NCI-H1930 (cell line): ENCODE data around the gene CSNK1A1L.

Experiments
- DNase-seq, 2 experiments: peaks; one replicate each; lab custom pipeline; 2025; lab: John Stamatoyannopoulos, UW

The CSNK1A1L gene

GRCh38 chr13:37106642-37107041 lies 1.2 kb upstream of the CSNK1A1L start:
- no peak for DNase-seq

GRCh38 chr13:37102896-37103295 lies 2.6 kb downstream of the CSNK1A1L start:
- DNase-seq, result no peak

- DNase-seq, result no peak
Measured at GRCh38 chr13:37101201-37101600, 4.3 kb downstream of the CSNK1A1L start.

DNA sequence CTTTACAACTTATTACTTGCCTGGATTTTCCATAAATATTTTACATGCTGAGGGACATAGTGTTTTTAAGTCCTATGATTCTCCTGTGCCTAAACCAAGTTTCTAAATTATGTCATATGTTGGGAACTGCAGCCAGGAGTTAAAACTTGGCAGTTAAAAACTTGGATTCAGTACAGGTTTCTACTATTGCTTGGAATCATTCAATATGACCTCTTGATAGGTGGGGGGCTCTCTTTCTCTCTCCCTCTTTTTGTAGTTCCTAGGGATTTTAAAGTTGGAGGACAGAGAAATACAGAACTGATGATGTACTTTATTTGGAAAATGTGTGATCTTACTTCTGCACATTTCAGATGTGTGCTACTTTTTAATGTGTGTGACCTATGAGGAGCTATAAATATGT lies 4.7 kb downstream of the CSNK1A1L start:
- no peak for DNase-seq

DNA sequence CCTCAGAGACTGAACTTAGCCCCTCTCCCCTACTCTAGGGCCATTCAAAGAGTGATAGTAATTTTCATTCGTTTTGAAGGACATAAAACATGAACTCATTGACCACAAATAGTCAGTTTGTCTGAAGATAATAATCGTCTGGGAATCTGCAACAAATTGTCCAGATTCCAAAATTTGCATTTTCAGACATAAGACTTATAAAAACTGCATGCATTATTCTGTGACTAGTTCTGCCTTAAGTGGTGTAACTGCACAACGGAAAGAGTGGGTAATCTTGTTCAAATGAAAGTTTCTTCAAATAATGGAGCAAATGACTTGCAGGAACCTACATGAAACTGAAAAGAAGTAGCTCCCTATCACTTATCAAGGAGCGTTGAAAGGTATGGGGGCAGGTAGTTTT lies 8.4 kb downstream of the CSNK1A1L start:
- no peak for DNase-seq

DNA sequence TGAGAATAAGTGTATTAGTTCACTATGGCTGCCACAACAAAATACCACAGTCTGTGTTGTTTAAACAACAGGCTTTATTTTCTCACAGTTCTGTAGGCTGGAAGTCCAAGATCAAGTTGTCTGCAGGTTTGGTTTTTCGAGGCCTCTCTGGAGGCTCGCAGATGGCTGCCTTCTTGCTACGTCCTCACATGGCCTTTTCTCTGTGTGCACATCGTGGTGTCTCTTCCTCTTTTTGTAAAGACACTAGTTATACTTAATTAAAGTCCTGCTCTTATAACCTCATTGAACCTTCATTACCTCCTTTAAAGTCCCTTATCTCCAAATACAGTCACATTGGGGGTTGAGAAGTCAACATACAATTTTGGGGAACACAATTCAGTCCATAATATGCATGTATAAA lies 10.6 kb downstream of the CSNK1A1L start:
- DNase-seq, result no peak

GRCh38 chr13:37094099-37094498 lies 11.4 kb downstream of the CSNK1A1L start:
- no peak for DNase-seq

DNA sequence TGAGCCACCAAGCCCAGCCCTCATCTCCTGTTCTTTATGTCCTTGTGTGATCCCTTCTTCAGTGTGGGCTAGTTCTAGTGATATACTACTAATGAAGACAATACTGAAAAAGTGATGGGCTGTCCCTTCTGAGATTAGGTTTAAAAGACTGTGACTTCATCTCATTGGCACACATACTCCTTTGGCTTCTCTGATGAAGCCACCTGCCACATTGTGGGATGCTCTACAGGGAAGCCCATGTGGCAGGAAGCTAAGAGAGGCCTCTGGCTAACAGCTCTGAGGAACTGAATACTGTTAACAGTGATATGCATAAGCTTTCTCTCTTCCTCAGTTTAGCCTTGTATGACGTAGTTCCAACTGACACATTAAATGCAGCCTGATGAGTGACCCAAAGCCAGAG lies 13.6 kb downstream of the CSNK1A1L start:
- DNase-seq, result no peak

GRCh38 chr13:37090912-37091311 lies 14.6 kb downstream of the CSNK1A1L start:
- no peak for DNase-seq

DNA sequence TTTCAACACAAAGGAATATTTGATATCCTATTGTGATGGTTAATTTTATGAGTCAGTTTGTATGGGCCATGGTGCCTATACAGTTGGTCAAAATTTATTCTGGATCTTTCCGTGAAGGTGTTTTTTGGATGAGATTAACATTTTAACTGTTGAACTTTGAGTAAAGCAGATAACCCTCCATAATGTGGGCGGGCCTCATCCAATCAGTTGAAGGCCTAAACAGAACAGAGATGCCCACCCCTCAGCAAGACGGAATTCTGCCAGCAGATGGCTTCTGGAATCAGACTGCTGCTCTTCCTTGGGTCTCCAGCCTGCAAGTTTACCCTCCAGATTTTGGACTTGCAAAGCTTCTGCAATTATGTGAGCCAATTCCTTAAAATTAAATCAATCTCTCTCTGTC lies 16.0 kb downstream of the CSNK1A1L start:
- DNase-seq, result no peak

GRCh38 chr13:37087486-37087885 lies 18.0 kb downstream of the CSNK1A1L start:
- DNase-seq, result no peak

- no peak for DNase-seq
Measured at GRCh38 chr13:37085606-37086005, 19.9 kb downstream of the CSNK1A1L start.

- no peak for DNase-seq
Measured at GRCh38 chr13:37076818-37077217, 28.6 kb downstream of the CSNK1A1L start.

GRCh38 chr13:37075164-37075563 lies 30.3 kb downstream of the CSNK1A1L start:
- DNase-seq, result no peak

DNA sequence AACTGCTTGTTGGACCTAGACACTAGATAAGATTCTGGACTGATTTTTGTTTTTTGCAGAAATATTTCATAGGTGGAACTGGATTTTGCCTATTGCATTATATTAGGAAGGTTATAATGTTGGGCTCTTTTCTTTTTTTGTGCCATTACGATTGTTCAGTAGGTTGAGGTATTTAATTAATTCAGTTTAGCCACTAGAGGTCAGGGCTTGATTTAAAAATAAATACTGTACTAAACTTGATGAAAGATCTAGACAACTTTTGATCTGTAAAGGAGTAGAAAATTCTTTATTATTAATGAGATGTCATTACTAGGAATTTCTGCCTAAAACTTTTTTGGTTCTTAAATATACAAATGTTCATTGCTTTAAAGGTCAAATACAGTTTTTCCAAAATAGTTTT lies 30.8 kb downstream of the CSNK1A1L start:
- peak in 1 of 2 experiments; percentile 37 for DNase-seq

DNA sequence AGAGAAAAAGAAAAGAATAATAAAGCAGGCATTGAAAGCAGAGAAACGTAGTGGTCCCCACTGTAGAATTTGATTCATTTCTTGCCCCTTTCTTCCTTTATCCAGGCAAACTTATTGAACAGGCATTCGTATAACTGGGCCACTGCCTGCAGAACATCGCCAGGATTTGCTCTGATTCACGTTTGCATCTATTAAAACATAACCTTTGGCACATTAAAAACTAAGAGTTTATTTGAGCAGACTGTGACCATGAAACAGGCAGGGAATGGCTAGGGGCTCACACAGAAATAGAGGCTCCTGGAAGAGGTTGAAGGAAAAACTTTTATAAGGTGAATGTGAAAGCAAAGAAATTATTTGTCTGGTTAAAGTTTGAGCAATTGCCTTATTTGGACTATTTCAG lies 33.4 kb downstream of the CSNK1A1L start:
- no peak for DNase-seq

DNA sequence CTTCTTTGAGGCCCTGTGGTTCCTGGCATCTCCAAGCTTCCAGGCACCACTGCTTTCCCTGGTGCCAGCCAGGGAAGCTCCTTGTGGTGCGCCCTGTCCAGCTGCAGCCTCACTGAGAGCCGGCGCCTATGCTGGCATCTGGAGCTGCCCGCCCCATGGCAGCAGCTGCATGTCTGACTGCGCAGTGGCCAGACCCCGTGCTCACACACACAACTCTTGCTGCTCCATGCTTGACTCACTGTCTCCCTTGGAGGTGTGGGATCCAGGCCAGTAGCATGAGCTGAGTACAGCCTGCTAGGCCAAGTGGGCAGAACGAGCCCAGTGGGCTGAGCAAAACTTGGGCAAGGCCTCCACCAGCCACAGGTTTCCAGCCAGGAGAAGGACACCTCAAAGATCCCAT lies 34.5 kb downstream of the CSNK1A1L start:
- DNase-seq, result no peak

DNA sequence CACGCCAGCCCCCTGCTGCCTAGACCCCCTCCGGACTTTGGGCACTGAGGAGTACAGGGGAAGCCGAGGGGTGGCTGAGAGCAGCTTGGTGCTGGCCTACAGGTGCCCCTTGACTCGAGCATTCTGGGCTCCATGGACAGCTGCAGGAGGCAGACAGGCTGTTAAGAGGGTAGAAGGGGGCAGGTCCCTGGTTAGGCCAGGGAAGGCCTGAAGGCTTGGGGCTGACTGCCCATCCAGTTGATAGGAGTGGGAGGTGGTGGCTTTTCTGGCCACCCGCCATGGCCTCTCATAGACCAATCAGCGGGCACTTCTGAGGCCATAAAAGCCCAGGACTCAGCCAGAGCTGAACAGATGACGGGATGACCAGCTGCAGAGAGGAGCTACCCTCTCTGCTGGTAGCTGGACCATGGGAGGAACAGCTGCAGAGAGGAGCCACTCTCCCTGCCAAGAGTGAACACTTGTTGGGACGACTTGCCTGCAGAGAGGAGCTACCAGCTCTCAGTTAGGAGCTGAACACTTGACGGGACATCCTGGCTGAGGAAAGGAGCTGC lies 35.2 kb downstream of the CSNK1A1L start:
- no peak for DNase-seq

DNA sequence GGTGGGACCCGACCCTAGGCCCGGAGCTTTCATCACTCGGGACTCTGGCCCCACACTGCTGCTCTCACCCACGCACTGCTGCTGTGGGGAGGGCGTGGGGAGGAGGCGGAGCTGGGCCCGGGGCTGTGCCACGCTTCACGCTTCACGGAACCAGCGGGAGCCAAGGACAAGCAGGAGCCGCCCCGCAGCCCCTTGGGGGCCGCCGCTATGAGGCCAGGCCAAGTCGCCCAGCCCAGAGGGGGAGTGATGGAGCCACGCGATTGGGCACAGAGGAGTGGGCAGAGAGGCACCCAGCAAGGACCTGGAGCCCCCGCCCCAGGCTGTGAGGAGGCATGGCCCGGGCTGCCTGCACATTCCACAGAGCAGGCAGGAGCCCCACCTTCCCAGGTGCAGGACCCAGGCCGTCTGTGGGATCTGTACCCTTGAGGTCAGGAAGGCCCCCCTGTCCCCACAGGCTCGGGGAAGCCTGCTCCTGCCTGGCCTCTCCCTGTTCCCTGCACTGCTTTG lies 35.8 kb downstream of the CSNK1A1L start:
- no peak for DNase-seq

DNA sequence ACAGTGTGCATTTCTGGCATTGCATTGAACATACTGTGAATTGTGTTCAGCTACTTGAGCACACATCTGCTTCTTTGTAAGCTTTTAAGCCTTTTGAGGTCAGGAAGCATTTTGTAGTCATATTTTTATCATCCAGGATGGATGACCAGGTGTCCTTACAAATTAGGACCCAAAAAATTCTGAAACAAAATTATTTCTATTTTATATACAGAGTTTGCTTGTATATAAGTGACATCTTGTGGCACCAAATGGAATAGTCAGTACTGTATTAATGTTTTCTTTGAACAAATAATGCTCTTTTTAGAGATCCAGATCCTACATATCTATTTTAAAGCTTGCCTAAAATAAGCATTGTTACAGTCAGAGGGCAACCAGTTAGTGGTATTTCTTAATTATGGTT lies 36.5 kb downstream of the CSNK1A1L start:
- DNase-seq, result no peak

DNA sequence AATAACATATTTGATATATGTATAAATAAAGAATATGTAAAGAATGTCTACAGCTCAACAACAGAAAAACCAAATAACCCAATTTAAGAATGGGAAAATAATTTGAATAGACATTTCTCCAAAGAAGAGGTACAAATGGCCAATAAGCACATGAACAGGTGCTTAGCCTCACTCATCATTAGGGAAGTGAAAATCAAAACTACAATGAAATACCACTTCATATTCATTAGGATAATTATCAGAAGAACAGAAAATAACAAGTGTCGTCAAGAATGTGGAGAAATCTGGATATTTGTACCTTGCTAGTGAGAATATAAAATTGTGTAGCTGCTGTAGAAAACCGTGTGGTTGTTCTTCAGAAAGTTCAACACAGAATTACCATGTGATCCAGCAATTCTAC lies 37.6 kb downstream of the CSNK1A1L start:
- no peak for DNase-seq

GRCh38 chr13:37065890-37066526 lies 39.5 kb downstream of the CSNK1A1L start:
- no peak for DNase-seq

DNA sequence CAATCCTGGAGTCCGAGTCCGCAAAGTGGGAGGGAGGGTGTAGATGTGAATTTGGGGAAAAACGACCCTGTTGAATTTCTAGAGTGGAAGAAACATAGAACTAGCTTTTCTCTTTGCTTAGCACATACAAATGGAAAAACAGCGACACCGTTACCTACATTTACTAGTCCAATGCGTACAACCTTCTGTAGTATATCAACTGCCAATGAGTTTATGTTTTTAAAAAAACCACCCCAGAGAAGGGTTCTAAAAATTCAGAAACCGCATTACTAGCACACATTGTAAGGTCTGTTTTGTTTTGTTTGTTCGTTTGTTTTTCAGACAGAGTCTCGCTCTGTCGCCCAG lies 45.6 kb downstream of the CSNK1A1L start:
- DNase-seq, result no peak
